GM19455 (cell line): ENCODE results near the gene CLDN7.
A peak's percentile ranks its signal among the peaks of the same experiment; 100 is the strongest.

Source experiments
- ATAC-seq: cut with Tn5 transposase; IDR thresholded peaks from one replicate; pipeline ENCODE4 v1.9.1; 2021; ENCODE audit not compliant: unreplicated experiment

The CLDN7 gene

GRCh38 chr17:7289256-7290032 lies 27.2 kb upstream of the CLDN7 start:
- ATAC-seq, result no peak

GRCh38 chr17:7285679-7286078 lies 23.4 kb upstream of the CLDN7 start:
- ATAC-seq, result no peak

- ATAC-seq, result no peak
These were observed 22.6 kb upstream of the CLDN7 start for GRCh38 chr17:7284911-7285310.

- no peak for ATAC-seq
These were observed 21.4 kb upstream of the CLDN7 start for GRCh38 chr17:7283471-7284216.

- no peak for ATAC-seq
These were observed 20.6 kb upstream of the CLDN7 start for GRCh38 chr17:7282752-7283321.

- no peak for ATAC-seq
These were observed 19.9 kb upstream of the CLDN7 start for GRCh38 chr17:7281953-7282751.

- ATAC-seq, result no peak
These were observed 19.0 kb upstream of the CLDN7 start, which contains the start of gene SLC2A4 for GRCh38 chr17:7281074-7281952. Gene SLC2A4 (plus strand): TSS chr17:7281718. CDS start chr17:7281935, 217 bp downstream.

GRCh38 chr17:7280519-7281073 lies 18.3 kb upstream of the CLDN7 start:
- ATAC-seq, result peak; percentile 54

- ATAC-seq, result no peak
These were observed 17.2 kb upstream of the CLDN7 start for GRCh38 chr17:7279448-7279847.

- no peak for ATAC-seq
These were observed 4.5 kb upstream of the CLDN7 start for GRCh38 chr17:7266784-7267183.

- ATAC-seq, result no peak
These were observed 1.5 kb upstream of the CLDN7 start for GRCh38 chr17:7263801-7264078.

- no peak for ATAC-seq
These were observed 890 bp upstream of the CLDN7 start for GRCh38 chr17:7262935-7263800.

GRCh38 chr17:7261379-7262191 lies 693 bp downstream of the CLDN7 start:
- no peak for ATAC-seq

GRCh38 chr17:7260651-7261378 lies 1.5 kb downstream of the CLDN7 start:
- ATAC-seq, result no peak

- no peak for ATAC-seq
These were observed 2.1 kb downstream of the CLDN7 start for GRCh38 chr17:7260151-7260550.

GRCh38 chr17:7259555-7259889 lies 2.8 kb downstream of the CLDN7 start:
- ATAC-seq, result no peak

- no peak for ATAC-seq
These were observed 3.3 kb downstream of the CLDN7 start for GRCh38 chr17:7258731-7259554.
